HCT116 (cell line): ENCODE measurements around the gene ADRA1B. TPM values are rescaled to one million over a fixed set of nuclear protein-coding genes. Genes with fewer than 3 reads are reported as not detected.

Experiments used
- ATAC-seq: fragments of 200-7000 bp; cut with Tn5 transposase; 2 replicates; pipeline ENCODE4 v1.9.1; 2020; ENCODE audit warnings: mild to moderate bottlenecking, moderate library complexity
- BruUV-seq: library from RNA; stranded (reverse); fragments of 400-500 nt; replicated peaks from 2 replicates; lab custom pipeline; 2021; lab: Mats Ljungman, UMichigan
- CTCF ChIA-PET: fragments of 300-600 bp; sonication (Branson Sonifier 250); formaldehyde crosslinking; loops from one replicate; lab custom pipeline; 2021; ENCODE audit warnings: antibody characterized with exemption; lab: Charles Lee
- POLR2A ChIA-PET: fragments of 300-600, 350-600 bp; sonication (Branson Sonifier 250); formaldehyde crosslinking; loops from one replicate; lab custom pipeline; 2021; ENCODE audit warnings: antibody characterized with exemption; lab: Charles Lee
- RAD21 ChIA-PET, 2 experiments: fragments of 300-600 bp; sonication (Branson Sonifier 250); formaldehyde crosslinking; loops; one replicate each; lab custom pipeline; 2023; ENCODE audit warnings: low total read pairs in 2 of 2; ENCODE audit not compliant: uncharacterized antibody in 2 of 2, unreplicated experiment in 2 of 2, low non-redundant PET in 1 of 2; lab: Charles Lee
- DNase-seq: peaks from one replicate; pipeline ENCODE4 v3.0.0-alpha.2; 2010; ENCODE audit warnings: low read depth, low spot score
- H2AFZ ChIP-seq: fragments of 200-600 bp; shearing (Covaris generic), sonication (generic); 2 replicates; pipeline ENCODE4 v1.6.1; 2017; ENCODE audit warnings: low read depth, mixed run types, mixed read lengths, antibody characterized with exemption, low read length; ENCODE audit not compliant: poor library complexity, severe bottlenecking
- H3K27ac ChIP-seq: 2 replicates; pipeline ENCODE4 v1.5.1; 2012; ENCODE audit warnings: low read depth, low read length
- H3K27me3 ChIP-seq: fragments of 200-600 bp; sonication (generic); 2 replicates; pipeline ENCODE4 v1.6.1; 2016; ENCODE audit warnings: mixed run types, low read length, mixed read lengths; ENCODE audit not compliant: insufficient read depth
- H3K36me3 ChIP-seq, 2 experiments: fragments of 200-500 bp in 1 of 2; fragments of 200-600 bp in 1 of 2; sonication (Bioruptor generic) in 1 of 2; sonication (generic) in 1 of 2; 2 replicates each; pipeline versions ENCODE4 v1.5.1 to v1.6.1; 2014 to 2016; ENCODE audit warnings: low read length in 2 of 2, inconsistent platforms in 1 of 2, mixed read lengths in 1 of 2, mixed run types in 1 of 2; ENCODE audit not compliant: insufficient read depth in 2 of 2, control insufficient read depth in 1 of 2
- H3K4me1 ChIP-seq, 2 experiments: fragments of 200-600 bp in 1 of 2; sonication (generic) in 1 of 2; 2 replicates each; pipeline versions ENCODE4 v1.5.1 to v1.6.1; 2012 to 2017; ENCODE audit warnings: low read length in 2 of 2, inconsistent platforms in 1 of 2, mild to moderate bottlenecking in 1 of 2, mixed read lengths in 1 of 2, mixed run types in 1 of 2, moderate library complexity in 1 of 2; ENCODE audit not compliant: insufficient read depth in 2 of 2, control insufficient read depth in 1 of 2
- H3K4me2 ChIP-seq: fragments of 200-600 bp; sonication (generic); 2 replicates; pipeline ENCODE4 v1.6.1; 2017; ENCODE audit warnings: mixed run types, low read length, mixed read lengths
- H3K4me3 ChIP-seq, 2 experiments: fragments of 200-600 bp in 1 of 2; sonication (generic) in 1 of 2; replicated peaks in 1 of 2; 2 replicates each; pipeline ENCODE4 v1.5.1; 2011 to 2016; ENCODE audit warnings: low read length in 2 of 2, control low read depth in 1 of 2, low read depth in 1 of 2, mild to moderate bottlenecking in 1 of 2, mixed read lengths in 1 of 2, mixed run types in 1 of 2
- H3K79me2 ChIP-seq: fragments of 200-600 bp; sonication (generic); 2 replicates; pipeline ENCODE4 v1.6.1; 2017; ENCODE audit warnings: mild to moderate bottlenecking, mixed run types, low read length, moderate library complexity, mixed read lengths; ENCODE audit not compliant: insufficient read depth
- H3K9ac ChIP-seq: fragments of 200-600 bp; sonication (generic); 2 replicates; pipeline ENCODE4 v1.6.1; 2016; ENCODE audit warnings: low read length, mixed read lengths
- H3K9me2 ChIP-seq: fragments of 200-600 bp; sonication (generic), shearing (Covaris generic); 2 replicates; pipeline ENCODE4 v1.6.1; 2017; ENCODE audit warnings: mixed run types, mild to moderate bottlenecking, moderate library complexity; ENCODE audit not compliant: insufficient read depth
- H3K9me3 ChIP-seq, 2 experiments: fragments of 200-500 bp in 1 of 2; fragments of 200-600 bp in 1 of 2; sonication (Bioruptor generic) in 1 of 2; sonication (generic) in 1 of 2; 2 replicates each; pipeline ENCODE4 v1.6.1; 2014 to 2017; ENCODE audit warnings: low read length in 2 of 2, mixed read lengths in 2 of 2, inconsistent platforms in 1 of 2, low read depth in 1 of 2, mild to moderate bottlenecking in 1 of 2, mixed run types in 1 of 2, moderate library complexity in 1 of 2; ENCODE audit not compliant: control insufficient read depth in 1 of 2, insufficient read depth in 1 of 2
- H4K20me1 ChIP-seq: fragments of 200-600 bp; sonication (generic), shearing (Covaris generic); 2 replicates; pipeline ENCODE4 v1.6.1; 2017; ENCODE audit warnings: mixed run types, mild to moderate bottlenecking, moderate library complexity; ENCODE audit not compliant: insufficient read depth
- CBX3 ChIP-seq: IDR thresholded peaks from 2 replicates; pipeline ENCODE4 v1.6.1; 2012; ENCODE audit warnings: low read depth
- CEBPB ChIP-seq: IDR thresholded peaks from 2 replicates; pipeline ENCODE4 v1.6.1; 2012; ENCODE audit warnings: low read depth
- EGR1 ChIP-seq: IDR thresholded peaks from 2 replicates; pipeline ENCODE4 v1.6.1; 2012; ENCODE audit warnings: low read depth
- ELF1 ChIP-seq: IDR thresholded peaks from 2 replicates; pipeline ENCODE4 v1.6.1; 2012; ENCODE audit warnings: low read depth, borderline replicate concordance
- EZH2 ChIP-seq: fragments of 200-600 bp; sonication (generic); IDR thresholded peaks from 2 replicates; pipeline ENCODE4 v1.6.1; 2017; ENCODE audit warnings: antibody characterized with exemption, mixed run types
- EZH2phosphoT487 ChIP-seq: fragments of 200-600 bp; IDR thresholded peaks from 2 replicates; pipeline ENCODE4 v1.6.1; 2018; ENCODE audit warnings: antibody characterized with exemption, borderline replicate concordance
- JUND ChIP-seq: IDR thresholded peaks from 2 replicates; pipeline ENCODE4 v1.6.1; 2012
- MAX ChIP-seq: IDR thresholded peaks from 2 replicates; pipeline ENCODE4 v1.6.1; 2012
- POLR2A ChIP-seq: IDR thresholded peaks from 2 replicates; pipeline ENCODE4 v1.7.0; 2011; ENCODE audit warnings: borderline replicate concordance; ENCODE audit not compliant: insufficient read depth, insufficient read length; ENCODE audit errors: extremely low read depth
- POLR2AphosphoS5 ChIP-seq: IDR thresholded peaks from 2 replicates; pipeline ENCODE4 v1.6.1; 2011; ENCODE audit warnings: mild to moderate bottlenecking, low read depth, low read length, moderate library complexity
- RAD21 ChIP-seq: IDR thresholded peaks from 2 replicates; pipeline ENCODE4 v1.6.1; 2012; ENCODE audit warnings: low read depth, mild to moderate bottlenecking
- REST ChIP-seq: IDR thresholded peaks from 2 replicates; pipeline ENCODE4 v1.6.1; 2012; ENCODE audit warnings: low read depth
- SIN3A ChIP-seq: IDR thresholded peaks from 2 replicates; pipeline ENCODE4 v1.6.1; 2012; ENCODE audit warnings: low read depth
- SRF ChIP-seq: IDR thresholded peaks from 2 replicates; pipeline ENCODE4 v1.6.1; 2012; ENCODE audit warnings: low read depth
- TCF7L2 ChIP-seq: IDR thresholded peaks from 2 replicates; pipeline ENCODE4 v1.7.0; 2011; ENCODE audit warnings: borderline replicate concordance, inconsistent platforms; ENCODE audit not compliant: insufficient read depth, insufficient read length; ENCODE audit errors: extremely low read depth
- ZFX ChIP-seq: fragments of 450-650 bp; IDR thresholded peaks from 2 replicates; pipeline ENCODE4 v1.6.1; 2017
- ZNF274 ChIP-seq: fragments of 200-500 bp; sonication (Bioruptor generic); IDR thresholded peaks from 2 replicates; pipeline ENCODE4 v1.6.1; 2014; ENCODE audit warnings: mild to moderate bottlenecking, low read depth, low read length, inconsistent platforms
- intact Hi-C: fragments of 100-400 bp; cut with micrococcal nuclease; formaldehyde crosslinking; loops from 2 replicates; pipeline ENCODE4 v1.10.0; 2022
- total RNA-seq: library from RNA; stranded (reverse); gene quantifications from one replicate; pipeline ENCODE4 v1.2.1, GENCODE V29; 2021; ENCODE audit not compliant: unreplicated experiment

ADRA1B gene
- total RNA-seq, 1 experiment from 2014 or later, result not detected

- Histone ChIP-seq H3K9me3 (no peaks in the 10 kb centered on the region), H3K27me3 (no peaks in the 10 kb centered on the region), H3K9me2 (no peaks in the 10 kb centered on the region), H3K79me2 (no peaks in the 10 kb centered on the region), H3K9ac (no peak overlapping the region), H4K20me1 (no peaks in the 10 kb centered on the region), H2AFZ (no peak overlapping the region), H3K4me2 (no peak overlapping the region), H3K36me3 (no peaks in the 10 kb centered on the region), H3K27ac (no peak overlapping the region), H3K4me3 (no peak overlapping the region), H3K4me1 (no peaks in the 10 kb centered on the region)
- intact Hi-C loops, result no loop called here
- POLR2A ChIA-PET, result no interaction called here
- DNase-seq (no peak), ATAC-seq (no peak)
- CTCF ChIA-PET, result no interaction called here
- RAD21 ChIA-PET, result no interaction called here
- no TSS peak for BruUV-seq
- TF ChIP-seq MAX, result no peak
- no peak for TF ChIP-seq EGR1
- no peak for TF ChIP-seq TCF7L2
- no peak for TF ChIP-seq POLR2A
- TF ChIP-seq JUND, result no peak
- TF ChIP-seq SRF, result no peak
- no peak for TF ChIP-seq EZH2phosphoT487
- no peak for TF ChIP-seq EZH2
- TF ChIP-seq CEBPB, result no peak
- TF ChIP-seq SIN3A, result no peak
- no peak for TF ChIP-seq RAD21
- no peak for TF ChIP-seq ZFX
- no peak for TF ChIP-seq CBX3
- no peak for TF ChIP-seq ZNF274
- no peak for TF ChIP-seq POLR2AphosphoS5
- no peak for TF ChIP-seq ELF1
- TF ChIP-seq REST, result no peak
Measured at GRCh38 chr5:159945359-159945758, 29.1 kb downstream of the ADRA1B start.
